GM21526 (cell line): Measurements from ENCODE around the gene VWF.
"Not testable (repeated sequence)": the region's sequence is repeated elsewhere in the genome, so short reads cannot be mapped to it uniquely, and the experiment has no call there.

Experiments used
- ATAC-seq: cut with Tn5 transposase; IDR thresholded peaks from one replicate; pipeline ENCODE4 v1.9.1; 2021; ENCODE audit warnings: moderate library complexity; ENCODE audit not compliant: unreplicated experiment, low FRiP score

The VWF gene

GRCh38 chr12:6110006-6110405, 14.5 kb downstream of the VWF start:
- ATAC-seq: no peak

- no peak for ATAC-seq
Measured at GRCh38 chr12:6106218-6106617, 18.3 kb downstream of the VWF start.

DNA sequence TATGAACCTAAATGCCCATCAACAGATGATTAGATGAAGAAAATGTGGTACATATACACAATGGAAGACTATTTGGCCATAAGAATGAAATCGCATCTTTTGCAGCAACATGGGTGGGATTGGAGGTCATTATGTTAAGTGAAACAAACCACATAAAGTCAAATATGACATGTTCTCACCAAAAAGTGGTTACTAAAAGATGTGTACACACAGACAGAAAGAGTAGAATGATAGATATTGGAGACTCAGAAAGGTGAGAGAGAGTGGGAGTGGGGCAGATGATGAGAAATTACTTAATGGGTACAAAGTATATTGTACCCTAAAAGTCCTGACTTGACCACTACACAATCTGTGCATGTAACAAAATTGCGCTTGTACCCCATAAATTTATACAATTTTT, 19.6 kb downstream of the VWF start:
- ATAC-seq: no peak

DNA sequence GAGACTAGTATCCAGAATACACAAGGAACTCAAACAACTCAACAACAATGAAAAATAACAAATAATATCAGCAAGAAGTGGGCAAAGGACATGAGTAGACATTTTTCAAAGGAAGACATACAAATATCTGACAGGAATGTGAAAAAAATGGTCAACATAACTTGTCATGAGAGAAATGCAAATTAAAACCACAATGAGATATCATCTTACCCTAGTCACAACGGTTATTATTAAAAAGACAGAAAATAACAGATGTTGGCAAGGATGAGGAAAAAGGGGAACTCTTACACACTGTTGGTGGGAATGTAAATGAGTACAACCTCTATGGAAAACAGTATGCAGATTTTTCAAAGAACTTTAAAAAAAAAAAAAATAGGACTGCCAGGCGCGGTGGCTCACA, 20.4 kb downstream of the VWF start:
- ATAC-seq: no peak

DNA sequence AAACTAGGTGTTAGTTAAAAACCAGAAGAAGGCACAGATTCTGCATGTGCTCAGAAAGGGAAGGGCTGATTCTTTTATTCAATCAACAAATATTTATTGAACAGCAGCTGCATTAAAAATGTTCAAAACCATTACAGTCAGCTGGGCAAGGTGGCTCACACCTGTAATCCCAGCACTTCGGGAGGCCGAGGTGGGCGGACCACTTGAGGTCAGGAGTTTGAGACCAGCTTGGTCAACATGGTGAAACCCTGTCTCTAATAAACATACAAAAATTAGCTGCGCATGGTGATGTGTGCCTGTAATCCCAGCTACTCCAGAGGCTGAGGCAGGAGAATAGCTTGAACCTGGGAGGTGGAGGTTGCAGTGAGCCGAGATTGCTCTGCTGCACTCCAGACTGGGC, 22.4 kb downstream of the VWF start:
- ATAC-seq: not testable (repeated sequence)

- ATAC-seq: no peak
Measured at GRCh38 chr12:6099316-6099715, 25.2 kb downstream of the VWF start.

GRCh38 chr12:6097411-6097810, 27.1 kb downstream of the VWF start:
- ATAC-seq: no peak

GRCh38 chr12:6096527-6096926, 27.9 kb downstream of the VWF start:
- no peak for ATAC-seq

- ATAC-seq: no peak
Measured at GRCh38 chr12:6095269-6095668, 29.2 kb downstream of the VWF start.

DNA sequence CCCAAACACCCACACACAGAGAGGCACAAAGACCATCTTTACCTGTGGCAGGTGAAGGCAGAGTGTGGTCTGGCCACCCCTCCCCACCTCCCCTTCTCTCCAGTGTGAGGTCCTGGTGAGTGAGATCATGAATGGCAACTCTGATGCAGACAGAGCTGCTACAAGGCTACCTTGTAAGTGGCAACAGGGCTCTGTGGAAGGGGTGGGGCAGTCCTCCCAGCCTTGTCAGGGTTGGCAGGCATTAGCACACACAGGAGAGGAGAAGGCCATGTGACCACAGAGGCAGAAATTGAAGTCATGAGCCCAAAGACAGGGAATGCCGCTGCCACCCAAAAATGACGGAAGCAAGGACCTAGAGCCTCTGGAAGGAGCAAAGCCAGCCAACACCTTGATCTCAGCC, 30.7 kb downstream of the VWF start:
- ATAC-seq: no peak

DNA sequence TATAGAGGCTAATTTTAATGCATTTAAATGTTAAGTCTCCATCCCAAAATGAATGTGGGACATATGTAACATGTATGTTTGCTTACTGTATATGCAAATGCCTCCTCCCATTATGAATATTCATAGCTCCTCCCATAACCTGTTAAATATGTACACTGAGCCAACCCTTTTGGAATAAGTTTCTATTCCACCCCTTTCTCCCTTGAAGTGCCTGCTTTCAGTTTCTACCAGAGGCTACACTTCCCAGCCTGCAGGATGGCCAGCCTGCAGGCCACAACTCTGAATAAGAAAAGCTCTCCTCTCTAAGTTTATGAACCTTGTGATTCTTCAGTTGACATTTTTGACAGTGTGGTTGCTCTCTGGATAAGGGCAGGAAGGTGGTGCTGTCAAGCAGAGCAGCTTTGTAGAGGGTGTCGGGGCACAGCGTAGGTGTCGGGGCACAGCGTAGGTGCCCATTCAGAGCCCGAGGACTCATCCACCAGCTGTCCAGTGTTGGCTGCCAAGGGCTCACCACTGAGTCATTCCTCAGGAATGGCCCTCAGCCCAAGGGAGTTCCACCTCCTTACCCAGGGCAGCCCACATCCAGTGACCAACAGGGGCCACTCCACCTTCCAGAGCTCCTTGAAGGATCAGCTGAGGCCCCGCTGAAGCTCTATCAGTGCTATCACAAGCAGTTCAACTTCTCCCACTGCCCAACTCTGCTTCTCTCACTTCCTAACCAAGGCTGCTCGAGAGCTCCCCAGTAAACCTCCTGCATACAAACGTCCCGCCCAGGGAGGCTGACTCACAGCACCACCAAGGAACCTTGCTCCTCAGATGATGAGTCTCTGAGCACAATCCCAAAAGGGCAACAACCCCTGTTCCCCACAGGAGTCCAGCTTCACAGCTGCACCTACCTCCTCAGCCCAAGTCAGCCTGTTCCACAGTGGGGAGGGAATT, 31.4 kb downstream of the VWF start:
- no peak for ATAC-seq

DNA sequence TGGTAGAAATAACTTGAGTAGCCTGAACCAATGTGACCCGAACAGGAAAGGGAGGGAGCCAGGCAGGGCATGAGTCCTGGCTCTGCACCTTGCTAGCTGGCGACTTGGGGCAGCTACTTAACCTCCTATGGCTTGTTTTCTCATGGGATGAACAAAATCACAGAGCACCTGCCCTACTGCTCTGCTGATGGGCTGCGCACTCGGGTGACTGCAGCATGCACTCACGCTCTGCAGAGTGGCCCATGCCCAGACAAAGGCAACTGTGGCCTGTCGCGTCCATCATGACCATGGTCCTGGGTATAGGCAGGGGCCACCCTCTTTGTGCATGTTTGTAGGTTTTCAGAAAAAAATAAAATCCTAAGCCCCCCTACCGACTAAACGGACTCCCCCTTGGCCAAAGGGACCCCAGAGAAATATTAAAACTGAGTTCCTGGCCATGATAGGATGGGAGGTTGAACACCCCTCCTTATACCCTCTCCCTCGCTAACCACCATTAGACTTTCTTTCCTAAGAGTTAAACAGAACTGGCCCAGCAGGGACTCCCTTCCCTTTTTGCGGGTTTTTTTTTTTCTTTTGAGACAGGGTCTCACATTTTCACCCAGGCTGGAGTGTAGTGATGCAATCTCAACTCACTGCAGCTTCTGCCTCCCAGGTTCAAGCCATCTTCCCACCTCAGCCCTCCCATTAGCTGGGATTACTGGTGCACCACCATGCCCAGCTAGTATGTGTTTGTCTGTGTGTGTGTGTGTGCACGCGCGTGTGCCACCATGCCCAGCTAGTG, 32.5 kb downstream of the VWF start:
- ATAC-seq: no peak

DNA sequence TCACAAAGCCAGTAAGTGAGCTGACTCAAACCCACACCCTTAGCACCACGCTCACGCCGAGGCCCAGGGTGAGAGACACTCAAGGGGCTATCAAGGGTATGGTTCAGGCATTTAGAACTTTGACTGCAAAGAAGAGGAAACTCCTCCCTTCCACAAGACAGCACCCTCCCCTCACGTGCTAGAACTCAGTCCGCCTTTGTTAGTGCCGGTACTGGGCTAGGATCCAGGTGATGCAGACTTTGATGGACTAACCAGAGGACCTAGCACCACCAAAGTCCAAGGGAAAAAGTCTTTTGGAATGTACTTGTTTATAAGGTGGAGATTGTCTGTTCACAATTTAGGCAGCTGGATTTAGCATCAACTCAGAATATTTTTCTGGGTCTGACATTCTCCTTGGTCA, 33.7 kb downstream of the VWF start:
- no peak for ATAC-seq

- no peak for ATAC-seq
Measured at GRCh38 chr12:6088921-6089747, 35.3 kb downstream of the VWF start.

DNA sequence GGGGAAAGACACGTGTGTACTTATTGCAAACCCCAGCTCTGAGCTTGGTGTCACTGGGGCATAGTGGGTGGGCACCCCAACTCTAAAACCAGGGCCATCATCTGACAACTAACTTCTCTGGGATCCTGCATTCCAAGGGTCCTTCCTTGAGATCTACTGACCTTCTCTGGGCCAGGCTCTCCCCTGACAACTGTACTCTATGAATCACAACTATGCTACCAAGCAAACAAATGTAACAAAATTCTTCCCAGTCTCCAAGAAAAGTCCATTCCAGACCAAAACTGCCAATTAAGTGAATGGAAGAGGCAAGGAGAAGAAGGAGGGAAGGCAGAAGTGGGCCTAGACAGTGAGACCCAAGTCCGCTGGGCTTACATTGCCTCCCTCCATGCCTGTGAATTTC, 38.2 kb downstream of the VWF start:
- no peak for ATAC-seq

- no peak for ATAC-seq
Measured at GRCh38 chr12:6085841-6086240, 38.6 kb downstream of the VWF start.

- no peak for ATAC-seq
Measured at GRCh38 chr12:6084969-6085450, 39.5 kb downstream of the VWF start.

DNA sequence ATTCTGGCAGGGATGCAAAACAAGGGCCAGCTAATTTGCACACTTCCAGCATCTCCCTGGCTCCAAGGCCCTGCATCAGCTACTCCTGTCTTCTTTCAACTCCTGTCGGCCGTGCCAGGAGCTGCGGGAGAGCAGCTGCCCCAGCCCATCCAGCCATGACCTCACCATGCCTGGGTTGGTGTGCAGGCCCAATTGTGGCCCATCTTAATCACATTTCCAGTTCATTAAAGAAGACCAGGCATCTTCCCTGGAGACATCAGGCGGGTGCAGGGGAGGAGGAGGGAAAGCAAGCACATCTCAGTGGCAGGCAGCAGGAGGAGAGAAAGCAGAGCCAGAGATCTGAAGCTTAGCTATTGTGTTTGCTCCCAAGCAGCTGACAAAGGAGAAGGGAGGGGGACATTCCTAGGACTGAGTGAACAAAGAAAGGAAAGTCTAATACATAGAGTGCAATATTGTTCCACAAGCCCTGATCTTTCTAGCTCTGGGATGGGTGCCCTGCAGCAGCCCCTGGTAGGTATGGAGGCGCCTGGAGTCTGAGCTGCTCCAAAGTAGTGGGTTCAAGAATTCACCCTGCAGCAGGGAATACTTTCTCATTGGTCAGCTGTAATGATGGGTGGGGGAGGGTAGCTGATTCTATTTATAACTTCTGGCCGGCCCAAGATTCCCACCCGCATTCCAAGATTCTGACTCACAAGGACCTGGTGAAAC, 40.1 kb downstream of the VWF start:
- ATAC-seq: no peak

- no peak for ATAC-seq
Measured at GRCh38 chr12:6083601-6084000, 40.9 kb downstream of the VWF start.

GRCh38 chr12:6082613-6083012, 41.9 kb downstream of the VWF start:
- no peak for ATAC-seq
